GM12865 (cell line): ENCODE data around the gene TSHZ2.

Experiments
- DNase-seq: peaks from one replicate; pipeline ENCODE4 v3.0.0; 2010; ENCODE audit warnings: low read depth
- H3K4me3 ChIP-seq: 2 replicates; pipeline ENCODE4 v1.5.1; 2011; ENCODE audit warnings: mild to moderate bottlenecking, low read depth, low read length, control low read depth
- CTCF ChIP-seq: IDR thresholded peaks from 2 replicates; pipeline ENCODE4 v1.5.1; 2011; ENCODE audit warnings: low read length, control low read depth, low read depth, inconsistent platforms; ENCODE audit not compliant: insufficient read depth; ENCODE audit errors: missing control alignments

The TSHZ2 gene

GRCh38 chr20:53423587-53424146, 451.5 kb downstream of the TSHZ2 start:
- no peak for DNase-seq
- no peak for TF ChIP-seq CTCF
- no peak overlapping the region for H3K4me3 ChIP-seq

GRCh38 chr20:53425481-53425880, 453.3 kb downstream of the TSHZ2 start:
- no peak for DNase-seq
- no peak overlapping the region for H3K4me3 ChIP-seq
- TF ChIP-seq CTCF, result no peak

- no peak for DNase-seq
- TF ChIP-seq CTCF, result no peak
Measured at GRCh38 chr20:53425941-53426340, 453.8 kb downstream of the TSHZ2 start.

GRCh38 chr20:53426766-53427312, 454.7 kb downstream of the TSHZ2 start:
- H3K4me3 ChIP-seq, result no peak overlapping the region
- DNase-seq, result no peak
- TF ChIP-seq CTCF, result no peak

More at GRCh38 chr20:53425941-53426340, 453.8 kb downstream of the TSHZ2 start:
- no peak overlapping the region for H3K4me3 ChIP-seq

- TF ChIP-seq CTCF, result no peak
- no peak overlapping the region for H3K4me3 ChIP-seq
- DNase-seq, result no peak
Measured at GRCh38 chr20:53427951-53428350, 455.8 kb downstream of the TSHZ2 start.

GRCh38 chr20:53428588-53428987, 456.4 kb downstream of the TSHZ2 start:
- no peak for DNase-seq
- no peak overlapping the region for H3K4me3 ChIP-seq
- no peak for TF ChIP-seq CTCF

GRCh38 chr20:53428996-53429395, 456.8 kb downstream of the TSHZ2 start:
- H3K4me3 ChIP-seq, result no peak overlapping the region
- no peak for DNase-seq
- no peak for TF ChIP-seq CTCF
